Fibroblast of villous mesenchyme (primary cell): ENCODE data around the gene NIN. TPM values are rescaled to one million over a fixed set of nuclear protein-coding genes. Genes with fewer than 3 reads are reported as not detected.

Experiments used
- DNase-seq: peaks from one replicate; pipeline ENCODE4 v3.0.0-alpha.2; 2010; ENCODE audit warnings: low read depth
- H3K4me3 ChIP-seq: 2 replicates; pipeline ENCODE4 v1.5.1; 2011; ENCODE audit warnings: low read depth, mild to moderate bottlenecking, low read length
- CTCF ChIP-seq: IDR thresholded peaks from 2 replicates; pipeline ENCODE4 v1.5.1; 2012; ENCODE audit warnings: low read depth, mild to moderate bottlenecking, low read length; ENCODE audit not compliant: insufficient read depth
- total RNA-seq: library from RNA; depleted of rRNA; stranded (reverse); fragments of >200 nt; gene quantifications from 2 replicates; pipeline ENCODE4 v1.2.3, GENCODE V29; 2012

The NIN gene
- total RNA-seq: 29.8 and 33.2 TPM in 2 replicates

- peak within 1 kb of the TSS; percentile 77 for H3K4me3 ChIP-seq
- no peak for TF ChIP-seq CTCF
- DNase-seq: peak; percentile 78
These were observed at the start of gene NIN for GRCh38 chr14:50830932-50831725. TSS of gene NIN (minus strand) at chr14:50831162. CDS start at chr14:50822056, 9,106 bp downstream.

- no peak overlapping the region for H3K4me3 ChIP-seq
- DNase-seq: no peak
- no peak for TF ChIP-seq CTCF
These were observed 44.6 kb upstream of the NIN start for GRCh38 chr14:50875359-50876070.

GRCh38 chr14:50874757-50875156 is 43.8 kb upstream of the NIN start:
- no peak for DNase-seq
- TF ChIP-seq CTCF: no peak
- H3K4me3 ChIP-seq: no peak overlapping the region

GRCh38 chr14:50871914-50872732 is 41.2 kb upstream of the NIN start, which contains the start of gene ABHD12B:
TSS of gene ABHD12B (plus strand) at chr14:50872053. CDS start at chr14:50872175, 122 bp downstream.
- H3K4me3 ChIP-seq: peak within 1 kb of the TSS; percentile 15

GRCh38 chr14:50871228-50871627 is 40.3 kb upstream of the NIN start:
- no peak overlapping the region for H3K4me3 ChIP-seq
- TF ChIP-seq CTCF: no peak
- DNase-seq: no peak

More at GRCh38 chr14:50871914-50872732, 41.2 kb upstream of the NIN start, which contains the start of gene ABHD12B:
- TF ChIP-seq CTCF: no peak
- no peak for DNase-seq

- TF ChIP-seq CTCF: no peak
- DNase-seq: peak; percentile 76
- no peak overlapping the region for H3K4me3 ChIP-seq
These were observed 34.6 kb upstream of the NIN start for GRCh38 chr14:50865391-50866076.
